BJ (cell line): ENCODE measurements around the gene FAM9C. TPM values are rescaled to one million over a fixed set of nuclear protein-coding genes. Genes with fewer than 3 reads are reported as not detected.

Experiments
- CTCF ChIA-PET: fragments of 350-600 bp; formaldehyde crosslinking; extraction: SDS; loops from one replicate; lab custom pipeline; 2021; ENCODE audit warnings: antibody characterized with exemption, inconsistent platforms; lab: Yijun Ruan, JAX
- POLR2A ChIA-PET: fragments of 300-600 bp; sonication (Branson Sonifier 250); formaldehyde crosslinking; extraction: SDS; loops from one replicate; lab custom pipeline; 2021; ENCODE audit warnings: antibody characterized with exemption; lab: Charles Lee
- DNase-seq: peaks from one replicate; pipeline ENCODE4 v3.0.0-alpha.2; 2011; ENCODE audit warnings: low read depth
- H3K27me3 ChIP-seq: 2 replicates; pipeline ENCODE4 v1.6.0; 2011; ENCODE audit warnings: low read length; ENCODE audit not compliant: control insufficient read depth, insufficient read depth
- H3K36me3 ChIP-seq: 2 replicates; pipeline ENCODE4 v1.5.1; 2011; ENCODE audit warnings: low read length; ENCODE audit not compliant: control insufficient read depth, insufficient read depth
- H3K4me3 ChIP-seq: 2 replicates; pipeline ENCODE4 v1.5.1; 2011; ENCODE audit warnings: low read depth, mild to moderate bottlenecking, control low read depth, low read length
- polyA plus RNA-seq: library from polyadenylated mRNA; depleted of rRNA; stranded (reverse); fragments of >200 nt; gene quantifications from 2 replicates; pipeline ENCODE4 v1.2.3, GENCODE V29; 2011
- TF ChIP-seq, protein P1 (sequence below): IDR thresholded peaks from 2 replicates; pipeline ENCODE4 v1.5.1; 2011; ENCODE audit warnings: low read depth, mild to moderate bottlenecking, control low read depth, inconsistent platforms, low read length, moderate library complexity; ENCODE audit not compliant: insufficient read depth

The FAM9C gene
- polyA plus RNA-seq, 1 experiment: not detected

DNA sequence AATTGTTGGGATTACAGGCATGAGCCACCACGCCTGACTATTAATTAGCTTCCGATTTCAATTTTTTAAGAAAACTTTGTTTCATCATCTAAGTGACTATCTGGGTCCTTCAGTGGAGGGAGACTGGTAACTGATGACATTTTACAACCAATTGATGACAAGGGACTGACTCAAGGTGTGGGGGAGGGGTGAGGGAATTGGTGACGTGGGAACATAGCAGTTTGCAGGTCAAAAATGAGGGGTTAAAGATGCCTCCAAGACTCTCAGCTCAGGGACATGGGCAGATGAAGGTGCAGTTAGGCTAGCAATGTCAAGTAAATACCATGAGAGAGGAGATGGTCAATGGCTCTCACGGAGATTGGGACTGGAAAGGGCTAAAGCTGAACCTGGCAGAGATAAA is 5.7 kb upstream of the FAM9C start:
- no peak for DNase-seq
- CTCF ChIA-PET: no interaction called here
- POLR2A ChIA-PET: no interaction called here
- Histone ChIP-seq H3K36me3 (no peaks in the 10 kb centered on the region), H3K27me3 (no peaks in the 10 kb centered on the region), H3K4me3 (no peak overlapping the region)
- TF ChIP-seq, protein P1, sequence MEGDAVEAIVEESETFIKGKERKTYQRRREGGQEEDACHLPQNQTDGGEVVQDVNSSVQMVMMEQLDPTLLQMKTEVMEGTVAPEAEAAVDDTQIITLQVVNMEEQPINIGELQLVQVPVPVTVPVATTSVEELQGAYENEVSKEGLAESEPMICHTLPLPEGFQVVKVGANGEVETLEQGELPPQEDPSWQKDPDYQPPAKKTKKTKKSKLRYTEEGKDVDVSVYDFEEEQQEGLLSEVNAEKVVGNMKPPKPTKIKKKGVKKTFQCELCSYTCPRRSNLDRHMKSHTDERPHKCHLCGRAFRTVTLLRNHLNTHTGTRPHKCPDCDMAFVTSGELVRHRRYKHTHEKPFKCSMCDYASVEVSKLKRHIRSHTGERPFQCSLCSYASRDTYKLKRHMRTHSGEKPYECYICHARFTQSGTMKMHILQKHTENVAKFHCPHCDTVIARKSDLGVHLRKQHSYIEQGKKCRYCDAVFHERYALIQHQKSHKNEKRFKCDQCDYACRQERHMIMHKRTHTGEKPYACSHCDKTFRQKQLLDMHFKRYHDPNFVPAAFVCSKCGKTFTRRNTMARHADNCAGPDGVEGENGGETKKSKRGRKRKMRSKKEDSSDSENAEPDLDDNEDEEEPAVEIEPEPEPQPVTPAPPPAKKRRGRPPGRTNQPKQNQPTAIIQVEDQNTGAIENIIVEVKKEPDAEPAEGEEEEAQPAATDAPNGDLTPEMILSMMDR: no peak

DNA sequence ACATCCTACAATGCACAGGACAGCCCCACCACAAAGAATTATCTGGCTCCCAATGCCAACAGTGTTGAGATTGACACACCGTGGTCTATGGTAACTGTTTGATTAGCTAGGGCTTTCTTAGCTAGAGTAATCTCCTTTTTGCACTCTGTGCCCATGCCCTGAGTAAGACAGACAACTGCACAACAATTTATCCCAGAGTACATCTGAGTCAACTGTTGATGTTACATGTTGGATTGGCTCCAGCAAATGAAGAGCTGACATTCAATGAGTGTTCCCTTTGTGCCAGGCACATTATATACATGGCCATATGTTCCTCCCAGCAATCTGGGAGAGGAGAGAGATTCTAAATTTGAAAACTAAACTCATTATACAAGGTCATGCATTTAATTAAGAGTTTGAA is 3.9 kb upstream of the FAM9C start:
- CTCF ChIA-PET: no interaction called here
- DNase-seq: no peak
- no peaks in the 10 kb centered on the region for H3K36me3 ChIP-seq
- TF ChIP-seq, protein P1: no peak
- no peaks in the 10 kb centered on the region for H3K27me3 ChIP-seq
- POLR2A ChIA-PET: no interaction called here
- H3K4me3 ChIP-seq: no peak overlapping the region

DNA sequence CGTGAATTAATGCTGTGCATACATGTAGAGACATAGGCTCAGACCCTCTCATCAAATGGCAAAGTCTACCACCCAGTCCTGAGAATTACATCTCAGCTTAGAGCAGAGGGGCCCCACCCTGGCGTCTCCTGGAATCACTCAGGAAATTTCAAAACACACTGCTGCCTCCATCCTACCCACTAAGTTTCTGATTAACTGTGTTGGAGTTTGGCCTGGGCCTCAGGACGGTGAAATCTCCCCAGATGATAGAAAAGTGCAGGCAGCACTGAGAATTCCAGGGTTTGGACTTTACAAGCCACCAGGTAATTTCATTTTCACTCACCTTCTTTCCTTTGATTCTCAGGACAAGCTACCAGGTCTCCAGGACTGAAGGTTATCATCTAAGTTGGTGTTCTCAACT is 3.3 kb upstream of the FAM9C start:
- Histone ChIP-seq H3K27me3 (no peaks in the 10 kb centered on the region), H3K4me3 (no peak overlapping the region), H3K36me3 (no peaks in the 10 kb centered on the region)
- no peak for DNase-seq
- CTCF ChIA-PET: no interaction called here
- POLR2A ChIA-PET: no interaction called here
- TF ChIP-seq, protein P1: no peak

DNA sequence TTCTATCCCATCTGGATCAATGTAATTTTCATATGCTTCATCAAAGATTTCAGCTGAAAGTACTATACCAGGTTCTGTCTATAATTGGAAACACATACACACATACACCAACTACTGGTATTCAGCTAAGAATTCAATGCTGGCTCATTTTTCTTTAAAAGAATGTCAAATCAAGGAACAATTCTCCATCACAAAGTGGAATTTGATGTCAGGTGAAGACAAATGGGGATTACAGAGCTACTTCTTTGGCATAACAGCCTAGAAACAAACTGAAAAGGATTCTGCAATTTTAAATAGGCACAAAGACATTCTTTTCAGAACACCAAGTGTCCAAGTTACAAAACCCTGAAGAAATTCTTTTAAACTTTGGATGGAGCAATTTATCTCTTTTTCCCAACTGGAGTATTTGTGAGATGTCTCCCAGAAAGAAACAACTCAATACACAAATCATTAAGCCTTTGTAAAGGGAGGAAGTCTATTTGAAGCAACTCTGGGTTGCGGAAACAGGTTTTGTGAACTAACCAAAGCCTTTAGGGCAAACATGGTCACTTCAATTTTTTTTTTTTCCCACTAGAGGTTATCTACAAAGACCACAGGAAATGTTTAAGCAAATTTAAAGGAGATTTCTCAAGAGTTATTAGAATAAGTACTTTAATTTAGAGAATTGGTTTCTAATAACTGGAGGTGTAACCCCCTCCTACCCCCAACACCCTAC is 1.9 kb upstream of the FAM9C start:
- TF ChIP-seq, protein P1: no peak
- ChIA-PET POLR2A (no interaction called here), CTCF (no interaction called here)
- no peak overlapping the region for H3K4me3 ChIP-seq
- H3K36me3 ChIP-seq: no peaks in the 10 kb centered on the region
- DNase-seq: no peak
- H3K27me3 ChIP-seq: no peaks in the 10 kb centered on the region

DNA sequence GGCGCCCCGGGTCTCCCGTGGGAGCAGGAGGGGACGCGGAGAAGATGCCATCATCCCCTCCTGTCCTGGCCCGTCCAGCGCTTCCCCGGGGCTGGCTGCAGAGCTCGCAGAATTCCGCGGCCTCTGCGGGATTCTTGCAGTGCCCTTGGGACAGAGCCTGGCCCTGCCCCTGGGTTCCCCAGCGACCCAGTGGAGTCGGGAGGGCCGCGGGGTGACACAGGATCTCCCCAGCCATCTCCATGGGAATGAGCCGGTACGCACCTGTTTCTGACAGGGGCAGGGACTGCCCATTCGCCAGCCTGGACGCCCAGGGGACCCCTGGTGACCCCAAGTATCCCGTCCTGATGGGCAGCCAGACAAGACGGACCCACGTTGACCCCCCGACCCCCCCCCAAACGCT is 482 bp downstream of the FAM9C start:
- POLR2A ChIA-PET: no interaction called here
- TF ChIP-seq, protein P1: no peak
- H3K36me3 ChIP-seq: no peaks in the 10 kb centered on the region
- H3K27me3 ChIP-seq: no peaks in the 10 kb centered on the region
- CTCF ChIA-PET: no interaction called here
- H3K4me3 ChIP-seq: no peak overlapping the region
- DNase-seq: no peak
